Muscle of leg (tissue), 11 donors: ENCODE data around the gene GRIPAP1. TPM values are rescaled to one million over a fixed set of nuclear protein-coding genes. Genes with fewer than 3 reads are reported as not detected.

Source experiments
- DNase-seq: peaks from one replicate; pipeline ENCODE4 v3.0.0; 2013
- H3K27ac ChIP-seq: one replicate; pipeline ENCODE4 v1.5.1; 2013; ENCODE audit warnings: mild to moderate bottlenecking, low read length, control low read depth
- H3K27me3 ChIP-seq: one replicate; pipeline ENCODE4 v1.6.1; 2013; ENCODE audit warnings: low read length; ENCODE audit not compliant: control insufficient read depth, insufficient read depth
- H3K36me3 ChIP-seq: one replicate; pipeline ENCODE4 v1.6.1; 2013; ENCODE audit warnings: low read length; ENCODE audit not compliant: control insufficient read depth, insufficient read depth
- H3K4me1 ChIP-seq: one replicate; pipeline ENCODE4 v1.6.1; 2013; ENCODE audit warnings: low read length; ENCODE audit not compliant: control insufficient read depth, insufficient read depth
- H3K4me3 ChIP-seq: one replicate; pipeline ENCODE4 v1.5.1; 2013; ENCODE audit warnings: low read length, control low read depth
- H3K9me3 ChIP-seq: replicated peaks from 2 replicates; pipeline ENCODE4 v1.6.1; 2013; ENCODE audit warnings: low read depth, low read length; ENCODE audit not compliant: control insufficient read depth
- WGBS: methylation state at CpG from one replicate; pipeline ENCODE4 v1.1.5; 2013; ENCODE audit warnings: missing lambda C conversion rate; ENCODE audit not compliant: insufficient coverage; 5-methylcytosine and 5-hydroxymethylcytosine counted together
- polyA plus RNA-seq, 8 donors: library from polyadenylated mRNA; unstranded; fragments of 120-200 nt; gene quantifications; one replicate each; pipeline versions ENCODE4 v1.2.1 to v1.2.3, GENCODE V29; 2013; ENCODE audit warnings: inconsistent platforms in 1 of 8, low replicate concordance in 1 of 8; ENCODE audit not compliant: insufficient read length in 8 of 8, insufficient read depth in 1 of 8
- total RNA-seq: library from RNA; stranded (reverse); fragments of 120-200 nt; gene quantifications from one replicate; pipeline ENCODE4 v1.2.4, GENCODE V29; 2013

GRIPAP1 gene
- total and polyA plus RNA-seq, 9 donors = 9.9 to 26.0 (median 21.5) TPM

DNA sequence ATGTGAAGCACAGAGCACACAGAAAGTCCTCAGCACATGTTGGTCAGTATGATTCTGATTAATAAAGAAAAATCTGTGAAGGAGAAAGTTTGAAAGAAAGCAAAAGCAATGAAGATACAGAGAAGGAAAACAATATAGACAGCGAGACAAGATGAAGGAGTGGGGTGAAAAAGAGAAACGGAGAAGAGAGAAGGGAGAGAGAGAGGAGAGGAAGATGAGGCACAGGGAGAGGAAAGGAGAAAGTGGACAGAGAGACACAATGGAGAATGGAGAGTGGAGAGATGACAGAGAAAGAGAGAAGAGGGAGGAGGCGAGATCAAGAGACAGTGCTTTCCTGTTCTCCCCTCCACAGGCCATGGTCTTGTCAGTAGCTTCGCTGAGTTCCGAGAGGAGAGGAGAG, 26.5 kb downstream of the GRIPAP1 start:
- Histone ChIP-seq H3K36me3 (peaks cover 18% of the 10 kb centered on the region), H3K4me1 (peaks cover 12% of the 10 kb centered on the region), H3K27ac (no peak overlapping the region), H3K9me3 (no peaks in the 10 kb centered on the region), H3K27me3 (peaks cover 8% of the 10 kb centered on the region), H3K4me3 (no peak overlapping the region)
- WGBS = 84% methylated on average over 4 of the region's 5 CpGs
- DNase-seq = no peak

DNA sequence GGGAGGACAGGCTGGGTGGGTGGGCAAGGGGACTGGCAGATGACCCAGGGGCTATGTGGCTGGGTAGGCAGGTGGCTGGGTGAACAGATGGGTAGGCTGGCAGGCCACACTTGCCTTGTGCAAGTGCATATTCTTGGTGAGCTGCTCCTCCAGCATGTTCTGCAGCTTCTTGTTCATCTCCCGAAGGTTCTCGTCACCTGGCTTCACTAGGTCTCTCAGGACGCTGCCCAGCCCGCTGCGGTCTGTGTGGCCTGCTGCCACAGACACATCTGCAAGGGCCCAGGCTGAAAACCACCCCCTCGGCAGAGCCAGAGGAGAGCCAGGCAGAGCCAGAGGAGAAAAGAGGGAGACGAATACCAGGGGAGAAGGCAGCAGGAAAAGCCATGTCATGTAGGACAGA, 27.0 kb downstream of the GRIPAP1 start:
- Histone ChIP-seq H3K36me3 (peaks cover 18% of the 10 kb centered on the region), H3K27me3 (peaks cover 8% of the 10 kb centered on the region), H3K4me3 (no peak overlapping the region), H3K4me1 (peaks cover 12% of the 10 kb centered on the region), H3K27ac (no peak overlapping the region), H3K9me3 (no peaks in the 10 kb centered on the region)
- 83% methylated on average over 6 of the region's 7 CpGs for WGBS
- DNase-seq = no peak

DNA sequence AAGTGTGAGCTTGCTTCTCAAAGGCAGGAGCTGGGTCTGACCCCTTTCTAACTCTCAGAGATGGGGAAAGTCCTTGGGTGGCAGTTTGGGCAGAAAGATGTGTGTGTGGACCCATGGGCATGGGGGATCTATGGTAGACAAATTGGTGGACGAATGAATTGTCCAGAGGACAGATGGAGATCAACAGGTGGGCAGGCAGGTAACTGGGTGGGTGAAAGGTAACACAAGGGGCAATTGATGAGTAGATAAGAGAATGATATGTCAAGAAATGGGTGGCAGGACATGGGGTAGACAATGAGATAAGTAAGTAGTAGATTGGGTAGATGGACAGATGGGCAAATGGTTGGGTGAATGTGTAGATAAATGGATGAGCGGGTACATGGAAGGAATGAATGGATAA, 27.5 kb downstream of the GRIPAP1 start:
- Histone ChIP-seq H3K4me1 (peaks cover 12% of the 10 kb centered on the region), H3K27ac (no peak overlapping the region), H3K27me3 (peaks cover 8% of the 10 kb centered on the region), H3K9me3 (no peaks in the 10 kb centered on the region), H3K36me3 (peaks cover 15% of the 10 kb centered on the region), H3K4me3 (no peak overlapping the region)
- DNase-seq = no peak
- 71% methylated on average over 2 of the region's 2 CpGs for WGBS

DNA sequence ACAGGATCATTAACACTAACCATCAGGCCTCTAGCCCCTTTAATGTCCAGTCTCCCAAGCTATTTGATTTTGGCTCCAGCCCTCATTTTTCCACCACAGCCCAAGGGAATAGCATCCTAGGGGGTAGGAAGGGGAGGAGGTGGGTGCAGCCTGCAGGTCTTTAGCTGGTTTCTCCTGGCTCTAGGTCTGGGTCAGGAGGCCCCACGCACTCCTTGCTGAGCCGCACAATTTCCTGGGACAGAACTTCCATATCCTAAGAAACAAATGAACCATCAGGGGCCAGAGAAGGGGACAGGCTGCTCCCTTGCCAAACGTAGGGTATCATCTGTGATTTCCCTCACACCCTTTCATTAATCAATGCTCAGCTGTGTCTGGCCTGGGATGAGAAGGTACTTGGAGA, 28.0 kb downstream of the GRIPAP1 start:
- H3K9me3 ChIP-seq = no peaks in the 10 kb centered on the region
- 52% methylated on average over 2 of the region's 3 CpGs for WGBS
- peaks cover 8% of the 10 kb centered on the region for H3K27me3 ChIP-seq
- peaks cover 15% of the 10 kb centered on the region for H3K36me3 ChIP-seq
- no peak overlapping the region for H3K27ac ChIP-seq
- no peak overlapping the region for H3K4me3 ChIP-seq
- DNase-seq = no peak
- peaks cover 12% of the 10 kb centered on the region for H3K4me1 ChIP-seq

DNA sequence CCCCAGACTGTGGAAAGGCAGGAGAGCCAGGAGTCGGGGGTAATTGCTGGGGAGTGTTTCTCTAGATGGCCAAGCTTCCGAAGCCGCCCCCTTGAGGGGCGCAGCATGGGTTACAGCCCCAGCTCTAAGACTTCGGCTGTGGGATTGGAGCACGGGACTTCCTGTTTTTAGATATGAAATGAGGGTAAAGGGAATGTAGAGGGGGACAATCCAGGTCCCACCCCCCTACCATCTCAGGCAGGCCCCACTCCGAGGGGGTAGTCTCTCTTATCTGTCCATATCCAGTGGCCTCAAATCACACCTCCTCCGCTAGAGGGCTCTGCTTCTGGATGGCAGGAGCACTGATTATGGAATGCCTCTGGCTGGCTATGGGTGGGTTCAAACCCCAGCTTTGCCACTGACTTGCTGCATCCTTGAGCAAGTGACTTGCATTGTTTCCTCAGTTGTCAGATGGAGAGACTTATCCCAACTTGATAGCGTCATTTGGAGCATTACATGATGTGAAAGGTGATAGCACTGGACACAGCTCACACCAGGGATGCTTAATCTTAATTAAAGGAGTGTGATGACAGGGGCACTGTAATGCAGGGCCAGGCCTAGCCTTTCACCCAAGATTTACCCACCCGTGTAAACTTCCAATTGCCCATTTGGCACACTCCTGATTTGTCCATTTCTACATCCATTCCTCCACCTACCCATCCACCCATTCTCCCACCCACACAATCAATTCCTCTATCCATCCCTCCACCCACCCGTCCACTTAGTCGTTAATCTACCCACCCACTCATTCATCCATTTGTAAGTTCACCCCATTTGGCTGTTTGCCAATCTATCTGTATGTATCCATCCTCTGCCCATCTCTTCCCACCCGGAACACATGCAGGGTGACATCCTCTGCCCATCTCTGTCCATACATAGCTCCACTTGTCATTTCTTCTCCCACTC, 29.6 kb downstream of the GRIPAP1 start:
- peak overlapping the region; percentile 22 for H3K4me3 ChIP-seq
- peaks cover 13% of the 10 kb centered on the region for H3K36me3 ChIP-seq
- peaks cover 12% of the 10 kb centered on the region for H3K4me1 ChIP-seq
- WGBS = 54% methylated on average over 8 of the region's 13 CpGs
- peaks cover 8% of the 10 kb centered on the region for H3K27me3 ChIP-seq
- H3K9me3 ChIP-seq = no peaks in the 10 kb centered on the region
- peak; percentile 34 for DNase-seq
- no peak overlapping the region for H3K27ac ChIP-seq

DNA sequence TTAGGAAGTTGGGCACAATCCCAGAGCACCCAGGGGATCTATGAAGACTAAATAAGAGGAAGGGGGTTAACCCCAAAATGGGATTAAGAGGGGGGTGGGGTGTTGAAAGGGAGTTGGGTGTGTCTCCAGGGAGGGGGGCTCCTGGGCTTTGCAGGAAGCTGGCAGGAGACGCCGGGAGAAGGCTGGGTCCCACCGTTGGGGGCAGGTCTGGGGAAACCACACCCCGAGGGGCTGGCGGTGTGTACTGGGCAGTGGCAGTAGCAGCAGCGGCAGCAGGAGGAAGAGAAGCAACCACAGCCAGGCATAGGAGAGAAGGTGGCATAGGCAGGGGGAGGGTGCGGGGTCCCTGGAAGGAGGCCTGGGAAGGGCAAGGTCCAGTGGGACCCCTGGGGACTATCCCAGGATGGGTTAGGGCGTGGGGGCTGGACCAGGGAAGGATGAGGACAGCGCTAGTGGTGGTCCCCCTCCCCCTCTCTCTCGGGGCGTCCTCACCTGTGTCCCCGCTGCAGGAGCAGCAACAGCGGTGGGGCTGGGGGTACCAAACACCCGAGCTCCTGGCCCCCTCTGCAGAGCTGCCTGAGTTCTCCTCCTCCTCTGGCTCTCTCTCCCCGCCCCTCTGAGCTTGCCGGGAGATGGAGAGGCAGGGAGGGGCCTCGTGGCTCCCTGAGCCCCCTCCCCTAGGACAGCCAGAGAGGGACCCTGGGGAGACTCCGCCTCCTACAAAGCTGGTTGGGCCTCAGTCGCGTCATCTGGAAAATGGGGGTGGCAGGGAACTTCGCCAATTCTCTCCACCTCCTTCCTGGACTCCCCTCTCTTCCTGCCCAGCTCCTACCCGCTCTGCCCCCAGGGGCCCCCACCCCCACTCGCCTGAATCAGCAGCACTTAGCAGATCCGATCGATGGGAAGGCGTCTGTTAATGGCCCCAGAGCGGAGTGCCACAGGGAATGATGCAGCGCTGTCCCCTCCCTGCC, 30.5 kb downstream of the GRIPAP1 start, which contains the start of gene KCND1:
Gene KCND1 (minus strand): TSS at position 596 of the 971 bp plus-strand sequence. CDS start 1,573 bp downstream, outside the sequence.
- Histone ChIP-seq H3K9me3 (no peaks in the 10 kb centered on the region), H3K27ac (no peak within 1 kb of the TSS), H3K4me1 (peaks cover 12% of the 10 kb centered on the region), H3K27me3 (peaks cover 8% of the 10 kb centered on the region), H3K36me3 (peaks cover 13% of the 10 kb centered on the region), H3K4me3 (peak within 1 kb of the TSS; percentile 22)
- DNase-seq = peak; percentile 50
- 41% methylated on average over 9 of the region's 28 CpGs for WGBS

DNA sequence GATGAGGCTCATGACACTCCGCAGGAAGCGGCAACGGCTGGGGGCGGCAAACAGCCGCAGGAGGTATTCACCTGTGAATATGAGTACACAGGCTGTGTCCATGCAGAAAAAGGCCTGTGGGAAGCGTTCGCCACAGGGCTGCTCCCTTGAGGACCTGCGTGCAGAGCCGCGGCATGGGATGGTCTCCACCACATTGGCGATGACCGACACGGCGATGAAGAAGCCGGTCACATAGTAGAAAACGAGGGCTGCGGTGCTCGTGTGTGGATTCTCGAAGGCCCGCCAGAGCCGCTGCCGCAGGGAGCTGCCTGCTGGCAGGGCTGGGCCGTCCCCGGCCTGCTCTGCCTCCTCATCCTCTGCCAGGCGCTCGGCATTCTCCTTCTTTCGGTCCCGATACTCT, 32.6 kb downstream of the GRIPAP1 start:
- no peak overlapping the region for H3K27ac ChIP-seq
- H3K4me1 ChIP-seq = peaks cover 12% of the 10 kb centered on the region
- H3K9me3 ChIP-seq = no peaks in the 10 kb centered on the region
- peaks cover 8% of the 10 kb centered on the region for H3K27me3 ChIP-seq
- WGBS = 91% methylated on average over 28 of the region's 28 CpGs
- H3K36me3 ChIP-seq = peaks cover 5% of the 10 kb centered on the region
- DNase-seq = no peak
- no peak overlapping the region for H3K4me3 ChIP-seq

DNA sequence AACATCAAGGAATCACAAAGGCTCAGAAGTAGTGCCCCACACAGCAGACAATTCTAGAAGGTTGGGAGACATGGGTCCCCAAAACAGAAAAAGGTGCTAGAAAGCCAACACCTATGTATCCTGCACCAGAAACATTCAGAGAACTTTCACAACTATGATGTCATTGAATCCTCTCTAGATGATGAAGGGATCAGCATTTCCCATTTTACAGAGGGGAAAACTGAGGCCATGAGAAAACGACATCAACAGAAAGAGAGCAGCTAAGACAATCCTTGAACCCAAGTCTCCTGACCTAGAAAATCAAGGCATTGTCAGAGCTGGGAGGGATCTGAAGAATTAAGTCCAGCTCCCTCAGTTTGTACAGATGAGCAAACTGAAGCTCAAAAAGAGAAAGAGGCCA, 33.7 kb downstream of the GRIPAP1 start:
- WGBS = no CpG with 5 or more reads among the region's 1 CpG
- H3K4me1 ChIP-seq = peaks cover 12% of the 10 kb centered on the region
- DNase-seq = no peak
- no peaks in the 10 kb centered on the region for H3K36me3 ChIP-seq
- peaks cover 8% of the 10 kb centered on the region for H3K27me3 ChIP-seq
- no peak overlapping the region for H3K27ac ChIP-seq
- H3K9me3 ChIP-seq = no peaks in the 10 kb centered on the region
- H3K4me3 ChIP-seq = no peak overlapping the region

DNA sequence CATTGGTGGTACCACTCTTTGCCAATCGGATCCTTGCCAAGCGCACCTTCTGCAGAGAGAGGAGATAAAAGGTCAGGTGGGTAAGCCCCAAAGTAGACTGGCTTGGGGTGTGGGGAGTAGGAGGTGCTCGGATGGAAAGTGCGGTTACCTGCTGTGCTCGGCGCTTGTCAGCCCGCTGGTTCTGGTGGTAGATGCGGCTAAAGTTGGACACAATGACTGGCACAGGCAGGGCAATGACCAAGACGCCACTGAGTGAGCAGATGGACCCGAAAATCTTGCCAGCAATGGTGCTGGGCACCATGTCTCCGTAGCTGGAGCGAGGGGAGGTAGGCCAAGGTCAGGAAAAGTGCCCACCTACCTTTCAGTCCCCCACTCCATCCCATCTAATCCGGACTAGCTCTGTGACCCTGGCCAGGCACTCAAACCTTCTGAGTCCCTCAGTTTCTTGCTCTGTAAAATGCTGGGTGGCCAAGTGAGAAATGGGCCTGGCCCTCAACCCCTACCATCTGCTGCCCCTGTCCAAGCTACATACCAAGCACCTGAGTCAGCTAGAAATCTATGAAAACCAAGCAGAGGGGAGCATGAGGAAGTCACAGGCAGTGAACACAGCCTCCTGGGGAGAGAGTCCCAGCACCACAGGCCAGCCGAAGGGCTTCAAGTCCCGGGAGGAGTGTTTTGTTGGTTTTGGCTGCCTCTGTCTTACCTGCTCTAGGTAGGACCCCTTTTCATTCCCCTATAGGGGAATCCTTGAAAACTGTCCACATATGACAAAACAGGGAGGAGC, 35.1 kb downstream of the GRIPAP1 start:
- 76% methylated on average over 10 of the region's 15 CpGs for WGBS
- Histone ChIP-seq H3K36me3 (no peaks in the 10 kb centered on the region), H3K27me3 (peaks cover 5% of the 10 kb centered on the region), H3K4me1 (peaks cover 9% of the 10 kb centered on the region), H3K4me3 (no peak overlapping the region), H3K27ac (no peak overlapping the region), H3K9me3 (no peaks in the 10 kb centered on the region)
- DNase-seq = no peak
